ENCODE measurements around the gene QPCTL.

The QPCTL gene

DNA sequence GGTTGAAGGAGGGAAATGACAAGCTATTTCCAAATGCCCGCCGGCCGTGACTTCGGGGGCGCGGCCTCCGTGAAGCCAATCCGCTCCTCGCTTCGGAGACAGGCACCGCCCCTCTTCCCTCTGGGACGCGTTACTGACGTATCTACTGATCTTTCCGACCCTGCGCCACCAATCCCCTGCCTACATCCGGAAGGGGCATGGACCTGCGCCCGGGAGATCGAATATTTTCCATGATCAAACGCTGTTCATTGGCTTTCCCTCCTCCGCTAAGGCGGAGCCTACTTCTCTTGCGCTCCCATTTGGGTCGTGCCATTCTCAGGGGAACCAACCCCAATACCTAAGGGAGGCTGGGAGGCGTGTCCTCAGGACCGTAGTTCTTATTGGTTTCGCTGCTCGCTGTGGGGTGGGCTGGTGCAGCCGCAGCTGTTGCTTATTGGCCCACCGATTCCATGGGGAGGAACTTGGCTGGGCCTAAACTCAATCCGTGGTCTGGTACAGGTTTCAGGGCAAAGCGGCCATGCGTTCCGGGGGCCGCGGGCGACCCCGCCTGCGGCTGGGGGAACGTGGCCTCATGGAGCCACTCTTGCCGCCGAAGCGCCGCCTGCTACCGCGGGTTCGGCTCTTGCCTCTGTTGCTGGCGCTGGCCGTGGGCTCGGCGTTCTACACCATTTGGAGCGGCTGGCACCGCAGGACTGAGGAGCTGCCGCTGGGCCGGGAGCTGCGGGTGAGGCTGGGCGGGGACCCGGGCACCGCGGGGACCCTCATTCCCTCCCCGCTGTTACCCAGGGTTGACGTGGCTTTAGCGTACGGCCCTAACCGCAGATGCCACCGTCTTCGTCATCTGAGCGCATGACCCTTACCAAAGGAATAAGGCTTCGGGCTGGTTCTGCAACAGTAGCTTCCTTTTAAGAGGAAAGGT, at the start of gene QPCTL:
Gene QPCTL (plus strand): TSS at position 480 of the 919 bp plus-strand sequence. CDS start 38 bp downstream, at position 518.
- DNase-seq = peak; percentile 99

DNA sequence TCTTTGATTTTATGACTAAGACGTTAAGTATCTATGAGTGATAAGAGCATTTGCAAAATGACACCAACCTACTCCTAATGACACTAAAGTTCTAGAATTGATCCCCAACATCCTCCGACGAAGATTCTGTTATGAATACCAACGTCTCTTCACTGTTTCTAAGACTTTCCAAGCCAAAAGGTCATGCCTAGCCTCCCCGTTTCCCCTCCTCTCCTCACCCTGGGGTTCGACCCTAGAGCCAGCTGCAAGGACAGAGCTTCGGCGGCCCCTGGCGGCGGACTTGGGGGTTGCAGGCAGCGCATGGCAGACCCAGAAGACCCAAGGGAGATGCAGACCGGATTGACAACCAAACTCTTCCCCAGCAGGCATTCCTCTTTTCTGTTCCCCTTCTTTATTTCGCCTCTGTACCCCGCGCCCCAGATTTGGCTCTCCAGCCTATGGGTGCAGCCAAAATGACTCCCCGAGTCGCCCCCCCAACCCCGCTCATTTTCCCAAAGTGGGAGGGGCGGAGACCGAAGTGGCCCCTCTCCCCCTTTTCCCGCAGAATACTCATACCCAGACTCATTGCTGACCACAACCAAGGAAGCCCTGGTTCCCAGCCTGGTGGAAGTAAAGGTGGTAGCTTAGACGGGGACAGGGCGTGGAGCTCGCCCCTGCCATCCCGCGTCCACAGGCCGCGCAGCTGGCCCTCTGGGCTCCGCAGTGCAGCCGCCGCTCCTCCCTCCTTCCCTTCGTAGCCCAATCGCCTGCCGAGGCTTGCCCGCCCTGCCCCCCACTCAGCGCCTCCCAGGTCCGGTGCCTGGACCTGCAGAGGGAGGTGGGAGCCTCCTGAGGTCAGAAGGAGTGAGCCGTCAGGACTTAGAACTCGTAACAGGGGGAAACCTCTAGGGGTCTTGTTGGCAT, 49.2 kb upstream of the QPCTL start:
- DNase-seq = peak; percentile 67

DNA sequence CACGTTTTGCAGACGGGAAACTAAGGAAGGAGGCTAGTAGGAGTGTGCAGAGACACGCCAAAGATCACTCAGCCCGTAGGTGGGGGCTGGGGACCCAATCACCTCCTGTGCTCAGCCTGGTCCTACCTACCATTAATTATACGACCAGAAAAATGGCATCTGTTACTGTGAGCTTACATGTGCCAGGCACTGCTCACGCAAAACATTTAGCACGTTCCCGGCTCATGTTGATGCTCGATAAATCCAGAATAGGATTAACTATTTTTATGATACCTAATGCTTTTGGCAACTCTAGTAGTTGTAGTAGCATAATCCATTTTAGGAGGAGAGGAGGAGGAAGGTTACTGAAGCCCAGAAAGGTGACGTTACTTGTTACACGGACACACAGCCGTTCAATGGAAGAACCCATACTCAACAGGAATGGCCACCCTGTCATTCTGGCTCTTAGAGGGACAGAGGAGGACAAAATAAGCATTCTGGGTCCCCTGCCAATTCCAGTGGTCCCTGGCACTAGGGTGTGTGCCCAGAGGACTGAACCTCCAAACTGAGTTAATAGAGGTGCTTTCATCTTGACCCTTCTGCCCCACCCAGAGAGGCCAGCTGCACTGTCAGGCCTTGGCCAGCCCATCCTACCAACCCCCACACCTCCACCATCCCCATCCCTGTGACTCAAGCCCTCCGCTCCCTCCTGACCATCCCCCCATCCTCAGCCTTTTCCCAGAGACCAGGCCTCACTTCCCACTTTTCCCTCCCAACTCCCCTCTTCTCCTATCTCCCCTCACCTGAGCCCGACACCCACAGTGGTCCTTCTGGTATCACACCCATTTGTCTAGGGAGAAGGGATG, 48.3 kb upstream of the QPCTL start:
- no peak for DNase-seq

GRCh38 chr19:45645068-45645630, 47.3 kb upstream of the QPCTL start:
- DNase-seq = no peak

- peak; percentile 89 for DNase-seq
Observed at GRCh38 chr19:45645631-45646344, 46.7 kb upstream of the QPCTL start.

DNA sequence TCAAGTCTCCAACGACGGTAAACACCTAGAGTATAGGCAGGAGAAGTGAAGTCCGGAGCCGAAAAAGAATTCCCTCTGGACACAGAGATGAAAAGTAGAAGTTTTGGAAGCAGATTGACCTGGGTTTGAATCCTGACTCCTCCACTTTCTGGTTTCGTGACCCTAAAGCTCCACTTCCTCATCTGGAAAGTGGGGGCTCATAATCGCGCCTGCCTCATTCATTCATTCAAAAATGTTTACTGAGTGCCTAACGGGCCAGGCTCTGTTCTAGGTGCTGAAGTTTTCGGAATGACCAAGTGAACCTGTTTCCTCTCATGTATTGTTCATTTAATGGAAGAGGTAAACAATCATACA, 46.1 kb upstream of the QPCTL start:
- DNase-seq = no peak

GRCh38 chr19:45650722-45651121, 41.7 kb upstream of the QPCTL start:
- no peak for DNase-seq

DNA sequence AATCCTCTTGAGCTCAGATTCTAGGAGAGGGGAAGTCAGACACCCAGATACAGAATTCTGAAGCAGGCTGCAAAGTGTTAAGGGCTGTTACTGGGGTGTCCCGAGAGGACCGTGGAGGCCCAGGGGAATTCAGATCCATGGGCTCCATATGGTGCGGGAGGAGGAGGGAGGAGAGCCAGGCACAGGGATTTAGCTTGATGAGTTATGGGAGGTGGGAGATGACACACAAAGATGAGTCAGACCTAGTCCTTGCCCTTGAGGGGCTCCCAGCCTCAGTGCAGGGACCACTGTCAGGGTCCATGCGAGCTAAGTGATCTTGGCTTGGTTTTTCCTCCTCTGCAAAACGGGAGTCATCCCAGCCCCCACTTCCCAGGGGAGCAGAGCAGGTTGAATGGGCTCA, 38.8 kb upstream of the QPCTL start:
- DNase-seq = no peak

- DNase-seq = no peak
Observed at GRCh38 chr19:45655073-45655472, 37.4 kb upstream of the QPCTL start.

DNA sequence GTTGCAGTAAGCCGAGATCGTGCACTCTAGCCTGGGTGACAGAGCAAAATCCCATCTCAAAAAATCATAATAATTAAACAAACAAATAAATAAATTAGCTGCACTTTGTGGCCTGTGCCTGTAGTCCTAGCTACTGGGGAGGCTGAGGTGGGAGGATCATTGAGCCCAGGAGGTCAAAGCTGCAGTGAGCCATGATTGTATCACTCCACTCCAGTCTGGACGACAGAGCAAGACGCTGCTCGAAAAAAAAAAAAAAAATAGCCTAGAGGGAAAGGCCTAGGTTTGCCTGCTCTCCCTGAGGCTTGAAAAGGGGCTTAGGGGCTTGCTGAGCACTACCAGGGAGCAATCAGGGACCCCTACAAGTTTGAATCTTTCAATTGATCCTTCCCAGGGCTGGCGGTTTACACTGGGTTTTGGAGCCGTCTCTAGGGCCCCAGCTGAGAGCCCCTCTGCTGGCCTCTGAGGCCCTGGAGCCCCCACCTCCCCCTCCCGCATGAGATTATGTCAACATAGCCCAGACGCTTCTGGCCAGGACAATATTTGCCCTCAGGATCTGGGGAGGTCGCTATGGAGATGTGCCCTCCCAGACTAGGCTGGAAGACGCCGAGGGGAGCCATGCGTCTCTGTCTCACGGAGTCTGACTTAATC, 34.8 kb upstream of the QPCTL start:
- peak; percentile 37 for DNase-seq

DNA sequence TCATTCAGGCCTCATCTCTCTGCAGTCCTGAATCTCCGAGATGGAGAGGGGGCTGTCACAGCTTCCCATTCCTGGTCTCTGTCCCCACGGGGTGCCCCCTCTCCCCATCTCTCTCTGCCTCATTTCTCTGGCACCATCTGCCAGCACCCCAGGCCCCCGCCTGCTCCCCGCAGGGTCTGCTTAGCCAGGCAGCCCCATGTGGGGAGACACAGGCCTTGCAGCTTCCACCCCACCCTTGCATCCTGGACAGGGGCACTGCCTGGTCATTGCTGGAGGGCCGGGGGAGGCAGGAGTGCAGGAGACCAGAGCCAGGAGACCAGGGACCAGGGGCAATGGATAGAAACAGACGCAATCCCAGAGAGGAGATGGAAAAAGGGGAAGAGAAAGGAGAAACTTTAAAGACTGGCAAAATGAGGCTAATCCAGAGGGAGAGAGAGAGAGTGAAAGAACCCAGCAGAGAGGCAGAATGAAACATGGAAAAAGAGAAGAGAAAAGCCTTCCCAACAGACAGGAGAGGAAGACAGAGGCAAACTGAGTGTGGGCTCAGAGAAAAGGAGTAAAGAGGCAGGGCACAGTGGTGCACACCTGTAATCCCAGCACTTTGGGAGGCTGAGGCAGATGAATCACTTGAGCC, 33.3 kb upstream of the QPCTL start:
- DNase-seq = no peak

GRCh38 chr19:45660636-45661035, 31.8 kb upstream of the QPCTL start:
- DNase-seq = no peak

- DNase-seq = no peak
Observed at GRCh38 chr19:45663800-45664199, 28.7 kb upstream of the QPCTL start.

GRCh38 chr19:45664575-45664974, 27.9 kb upstream of the QPCTL start:
- no peak for DNase-seq

DNA sequence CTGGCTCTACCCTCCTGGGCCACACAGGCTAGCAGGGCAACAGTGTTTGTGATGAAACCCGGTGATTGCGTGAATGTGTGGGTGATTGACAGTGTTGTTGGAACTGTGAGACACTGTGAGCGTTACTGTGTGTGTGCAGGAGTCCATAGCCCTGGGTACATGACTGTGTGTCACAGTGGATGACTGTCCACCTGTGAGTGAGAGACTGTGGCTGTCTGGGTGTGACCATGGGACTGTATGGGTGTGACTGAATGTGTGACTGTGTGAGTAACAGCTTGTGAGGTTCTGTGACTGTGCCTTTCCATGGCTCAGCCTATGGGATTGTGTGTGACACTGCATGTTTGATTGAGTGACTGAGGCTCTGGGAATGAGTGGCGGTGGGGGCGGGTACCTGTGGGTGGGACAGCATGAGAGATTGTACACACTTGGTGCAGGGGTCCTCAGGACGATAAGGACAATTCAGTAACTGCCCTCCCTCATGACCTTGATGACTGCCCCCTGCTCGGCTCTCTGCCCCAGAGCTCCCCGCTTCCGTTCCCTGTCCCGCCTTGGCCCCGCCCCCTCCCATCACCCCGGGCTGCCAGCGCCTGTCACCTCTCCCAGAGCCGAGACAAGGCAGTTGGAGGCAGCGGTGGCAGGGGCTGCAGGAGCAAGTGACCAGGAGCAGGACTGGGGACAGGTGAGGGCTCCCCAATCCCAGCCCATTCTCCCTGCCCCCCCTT, 24.7 kb upstream of the QPCTL start, which contains the start of gene GIPR:
Gene GIPR (plus strand): TSS at position 602 of the 722 bp plus-strand sequence. CDS start 1,300 bp downstream, outside the sequence.
- DNase-seq = peak; percentile 39

- DNase-seq = no peak
Observed at GRCh38 chr19:45668342-45668871, 24.1 kb upstream of the QPCTL start.

DNA sequence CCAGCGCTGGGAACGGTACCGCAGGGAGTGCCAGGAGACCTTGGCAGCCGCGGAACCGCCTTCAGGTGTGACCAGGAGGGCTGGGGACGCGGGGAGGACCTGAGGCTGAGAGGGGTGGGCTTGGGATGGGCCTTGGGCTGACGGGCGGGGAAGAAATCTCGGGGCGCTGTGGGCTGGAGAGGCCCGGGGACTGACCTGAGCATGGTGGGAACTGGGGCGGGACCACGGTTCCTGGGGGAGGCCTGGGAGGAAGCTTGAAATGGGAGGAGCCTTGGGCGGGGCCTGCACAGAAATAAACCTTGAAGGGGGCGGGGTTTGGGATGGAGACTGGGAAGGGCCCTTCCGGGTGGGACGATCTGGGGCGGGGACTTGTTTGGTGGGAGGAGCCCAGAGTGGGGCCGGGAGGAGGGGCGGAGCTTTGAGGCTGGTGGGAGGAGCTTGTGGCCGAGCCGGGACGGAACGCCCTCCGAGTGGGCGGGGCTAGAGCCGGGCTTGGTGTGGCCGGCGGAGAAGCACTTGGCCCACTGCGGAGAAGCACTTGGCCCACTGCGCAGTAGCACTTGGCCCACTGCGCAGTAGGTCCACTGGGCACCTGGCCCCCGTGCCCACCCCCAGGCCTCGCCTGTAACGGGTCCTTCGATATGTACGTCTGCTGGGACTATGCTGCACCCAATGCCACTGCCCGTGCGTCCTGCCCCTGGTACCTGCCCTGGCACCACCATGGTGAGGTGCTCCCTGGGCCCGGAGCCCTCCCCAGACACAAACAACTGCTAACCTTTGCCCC, 21.6 kb upstream of the QPCTL start:
- DNase-seq = no peak

- DNase-seq = no peak
Observed at GRCh38 chr19:45674946-45675345, 17.5 kb upstream of the QPCTL start.

DNA sequence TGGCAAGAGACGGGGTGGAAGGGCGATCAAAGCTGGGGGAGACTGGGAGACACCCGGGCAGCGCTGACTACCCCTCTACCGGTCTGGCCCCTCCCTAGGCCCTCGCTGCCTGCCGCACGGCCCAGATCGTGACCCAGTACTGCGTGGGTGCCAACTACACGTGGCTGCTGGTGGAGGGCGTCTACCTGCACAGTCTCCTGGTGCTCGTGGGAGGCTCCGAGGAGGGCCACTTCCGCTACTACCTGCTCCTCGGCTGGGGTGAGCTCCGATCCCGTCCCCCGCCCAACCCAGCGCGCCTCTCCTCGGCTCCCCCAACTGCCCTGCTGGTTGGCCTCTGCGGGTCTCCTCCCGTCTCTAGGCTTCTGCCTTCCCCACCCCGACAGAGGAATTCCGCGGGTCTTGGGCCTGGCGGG, 15.6 kb upstream of the QPCTL start:
- DNase-seq = no peak

All from SHP77 treated with DMSO at 0.1 percent for 48 hours (cell line).